Measurements from ENCODE around the gene PCDHGA1.

Gene PCDHGA1

DNA sequence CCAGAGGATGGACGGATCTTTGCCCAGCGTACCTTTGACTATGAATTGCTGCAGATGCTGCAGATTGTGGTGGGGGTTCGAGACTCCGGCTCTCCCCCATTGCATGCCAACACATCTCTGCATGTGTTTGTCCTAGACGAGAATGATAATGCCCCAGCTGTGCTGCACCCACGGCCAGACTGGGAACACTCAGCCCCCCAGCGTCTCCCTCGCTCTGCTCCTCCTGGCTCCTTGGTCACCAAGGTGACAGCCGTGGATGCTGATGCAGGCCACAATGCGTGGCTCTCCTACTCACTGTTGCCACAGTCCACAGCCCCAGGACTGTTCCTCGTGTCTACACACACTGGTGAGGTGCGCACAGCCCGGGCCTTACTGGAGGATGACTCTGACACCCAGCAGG lies 160.5 kb downstream of the PCDHGA1 start:
- no peaks in the 10 kb centered on the region for H3K27me3 ChIP-seq (ENCODE audit: low read length)
- TF ChIP-seq, protein P1, sequence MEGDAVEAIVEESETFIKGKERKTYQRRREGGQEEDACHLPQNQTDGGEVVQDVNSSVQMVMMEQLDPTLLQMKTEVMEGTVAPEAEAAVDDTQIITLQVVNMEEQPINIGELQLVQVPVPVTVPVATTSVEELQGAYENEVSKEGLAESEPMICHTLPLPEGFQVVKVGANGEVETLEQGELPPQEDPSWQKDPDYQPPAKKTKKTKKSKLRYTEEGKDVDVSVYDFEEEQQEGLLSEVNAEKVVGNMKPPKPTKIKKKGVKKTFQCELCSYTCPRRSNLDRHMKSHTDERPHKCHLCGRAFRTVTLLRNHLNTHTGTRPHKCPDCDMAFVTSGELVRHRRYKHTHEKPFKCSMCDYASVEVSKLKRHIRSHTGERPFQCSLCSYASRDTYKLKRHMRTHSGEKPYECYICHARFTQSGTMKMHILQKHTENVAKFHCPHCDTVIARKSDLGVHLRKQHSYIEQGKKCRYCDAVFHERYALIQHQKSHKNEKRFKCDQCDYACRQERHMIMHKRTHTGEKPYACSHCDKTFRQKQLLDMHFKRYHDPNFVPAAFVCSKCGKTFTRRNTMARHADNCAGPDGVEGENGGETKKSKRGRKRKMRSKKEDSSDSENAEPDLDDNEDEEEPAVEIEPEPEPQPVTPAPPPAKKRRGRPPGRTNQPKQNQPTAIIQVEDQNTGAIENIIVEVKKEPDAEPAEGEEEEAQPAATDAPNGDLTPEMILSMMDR (IDR thresholded peaks at IDR 0.05; ENCODE audit: insufficient read depth, low read length, poor library complexity, severe bottlenecking): no peak
- TF ChIP-seq EZH2phosphoT487 (conservative IDR thresholded peaks at IDR 0.05; ENCODE audit: low read length): no peak
- H4K20me1 ChIP-seq (ENCODE audit: low read depth, low read length): no peaks in the 10 kb centered on the region
- no peak overlapping the region for H2AFZ ChIP-seq (ENCODE audit: low read depth, low read length, severe bottlenecking)
- no peak overlapping the region; the same call in 1 of the 2 replicates for H3K27ac ChIP-seq (ENCODE audit: low read depth, low read length)
- H3K9me3 ChIP-seq (ENCODE audit: insufficient read depth, low read length): no peaks in the 10 kb centered on the region
- peaks cover 8% of the 10 kb centered on the region; the same call in 1 of the 2 replicates for H3F3A ChIP-seq (ENCODE audit: insufficient read depth)
- peak overlapping the region; percentile 51 for H3K4me2 ChIP-seq (ENCODE audit: low read depth, low read length, poor library complexity, severe bottlenecking)
- peaks cover 30% of the 10 kb centered on the region; the same call in 1 of the 2 replicates for H3K79me2 ChIP-seq (ENCODE audit: insufficient read depth, low read length)
- peak overlapping the region; percentile 52; the same call in 1 of the 2 replicates for H3K9ac ChIP-seq (ENCODE audit: low read length)
- no peak overlapping the region for H3K4me3 ChIP-seq (ENCODE audit: insufficient read depth, low read length, poor library complexity, severe bottlenecking)
- H3K9me2 ChIP-seq (replicated peaks; ENCODE audit: insufficient read depth, low read length): no peaks in the 10 kb centered on the region
- no peaks in the 10 kb centered on the region for H3K36me3 ChIP-seq (ENCODE audit: low read length)

DNA sequence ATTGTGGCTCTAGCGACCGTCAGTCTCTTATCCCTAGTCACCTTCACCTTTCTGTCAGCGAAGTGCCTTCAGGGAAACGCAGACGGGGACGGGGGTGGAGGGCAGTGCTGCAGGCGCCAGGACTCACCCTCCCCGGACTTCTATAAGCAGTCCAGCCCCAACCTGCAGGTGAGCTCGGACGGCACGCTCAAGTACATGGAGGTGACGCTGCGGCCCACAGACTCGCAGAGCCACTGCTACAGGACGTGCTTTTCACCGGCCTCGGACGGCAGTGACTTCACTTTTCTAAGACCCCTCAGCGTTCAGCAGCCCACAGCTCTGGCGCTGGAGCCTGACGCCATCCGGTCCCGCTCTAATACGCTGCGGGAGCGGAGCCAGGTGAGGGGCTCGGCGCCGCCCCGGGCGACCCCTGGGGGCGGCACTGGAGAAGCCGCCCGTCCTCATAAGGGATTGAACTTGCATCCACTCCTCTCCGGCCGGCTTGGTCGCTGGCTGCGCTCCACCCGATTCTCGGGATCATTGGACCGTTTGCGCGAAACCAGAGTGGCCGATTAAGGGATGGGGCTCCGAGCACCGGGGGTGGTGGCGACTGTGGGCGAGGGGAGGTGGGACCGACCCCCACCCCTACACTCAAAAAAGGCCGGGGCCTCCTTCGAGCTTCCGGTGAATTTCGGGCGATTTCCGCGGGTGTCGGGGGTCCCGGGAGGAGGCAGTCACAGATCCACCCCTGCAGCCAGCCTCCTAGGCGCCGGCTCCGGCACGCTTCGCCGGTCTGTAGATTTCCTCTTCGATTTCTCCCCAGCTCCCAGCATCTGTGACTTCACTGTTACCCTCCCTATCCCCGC lies 161.2 kb downstream of the PCDHGA1 start:
- Histone ChIP-seq H3F3A (ENCODE audit: insufficient read depth) (peaks cover 9% of the 10 kb centered on the region; the same call in 1 of the 2 replicates), H3K9me3 (ENCODE audit: insufficient read depth, low read length) (no peaks in the 10 kb centered on the region), H3K27me3 (ENCODE audit: low read length) (no peaks in the 10 kb centered on the region), H3K36me3 (ENCODE audit: low read length) (no peaks in the 10 kb centered on the region), H3K4me2 (ENCODE audit: low read depth, low read length, poor library complexity, severe bottlenecking) (peak overlapping the region; percentile 51), H3K9ac (ENCODE audit: low read length) (peak overlapping the region; percentile 52), H4K20me1 (ENCODE audit: low read depth, low read length) (no peaks in the 10 kb centered on the region), H2AFZ (ENCODE audit: low read depth, low read length, severe bottlenecking) (no peak overlapping the region), H3K79me2 (ENCODE audit: insufficient read depth, low read length) (peaks cover 24% of the 10 kb centered on the region; the same call in 1 of the 2 replicates), H3K27ac (ENCODE audit: low read depth, low read length) (peak overlapping the region; percentile 61), H3K9me2 (replicated peaks; ENCODE audit: insufficient read depth, low read length) (no peaks in the 10 kb centered on the region), H3K4me3 (ENCODE audit: insufficient read depth, low read length, poor library complexity, severe bottlenecking) (peak overlapping the region; percentile 27)
- TF ChIP-seq, protein P1 (IDR thresholded peaks at IDR 0.05; ENCODE audit: insufficient read depth, low read length, poor library complexity, severe bottlenecking): no peak
- TF ChIP-seq EZH2phosphoT487 (conservative IDR thresholded peaks at IDR 0.05; ENCODE audit: low read length): no peak

DNA sequence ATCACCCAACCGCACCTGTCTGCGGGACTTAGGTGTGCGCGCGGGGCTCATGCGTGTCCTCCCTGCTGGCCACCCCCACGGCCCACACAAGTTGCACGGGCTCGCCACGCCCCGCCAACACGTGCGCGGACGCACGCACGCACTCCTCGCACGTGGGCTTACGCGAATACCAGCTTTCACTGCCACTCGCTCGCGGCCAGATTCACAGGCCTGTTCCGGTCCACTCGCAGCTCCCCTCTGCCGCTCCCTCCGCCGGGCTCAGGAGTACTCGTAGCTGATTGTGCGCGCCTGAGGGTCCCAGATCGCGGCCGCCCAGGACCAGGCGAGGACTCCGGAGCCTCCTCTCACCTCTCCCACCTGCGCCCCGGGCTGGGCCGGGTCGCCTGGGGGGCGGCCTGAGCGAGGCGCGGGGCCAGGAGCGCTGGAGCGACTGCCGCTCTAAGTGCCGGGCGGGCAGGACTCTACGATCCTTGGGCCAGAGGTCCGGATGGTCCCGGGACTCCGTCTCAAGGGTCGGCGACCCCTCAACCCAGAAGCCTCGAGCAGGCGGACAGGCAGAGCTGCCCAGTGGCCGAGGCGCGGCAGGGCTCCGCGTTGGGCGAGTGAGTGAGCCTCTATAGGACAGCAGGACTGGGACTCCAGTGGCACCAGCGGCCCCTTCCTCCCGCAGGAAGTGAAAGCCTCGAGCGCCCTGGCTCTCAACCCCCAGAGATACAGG lies 162.0 kb downstream of the PCDHGA1 start:
- peaks cover 12% of the 10 kb centered on the region for H3F3A ChIP-seq (ENCODE audit: insufficient read depth)
- peaks cover 17% of the 10 kb centered on the region; the same call in 1 of the 2 replicates for H3K79me2 ChIP-seq (ENCODE audit: insufficient read depth, low read length)
- H4K20me1 ChIP-seq (ENCODE audit: low read depth, low read length): no peaks in the 10 kb centered on the region
- no peaks in the 10 kb centered on the region for H3K27me3 ChIP-seq (ENCODE audit: low read length)
- H3K4me2 ChIP-seq (ENCODE audit: low read depth, low read length, poor library complexity, severe bottlenecking): peak overlapping the region; percentile 51
- no peaks in the 10 kb centered on the region for H3K36me3 ChIP-seq (ENCODE audit: low read length)
- peak overlapping the region; percentile 27 for H3K4me3 ChIP-seq (ENCODE audit: insufficient read depth, low read length, poor library complexity, severe bottlenecking)
- no peak overlapping the region for H2AFZ ChIP-seq (ENCODE audit: low read depth, low read length, severe bottlenecking)
- peak overlapping the region; percentile 52 for H3K9ac ChIP-seq (ENCODE audit: low read length)
- no peaks in the 10 kb centered on the region for H3K9me2 ChIP-seq (replicated peaks; ENCODE audit: insufficient read depth, low read length)
- H3K27ac ChIP-seq (ENCODE audit: low read depth, low read length): peak overlapping the region; percentile 61
- H3K9me3 ChIP-seq (ENCODE audit: insufficient read depth, low read length): no peaks in the 10 kb centered on the region
- TF ChIP-seq EZH2phosphoT487 (conservative IDR thresholded peaks at IDR 0.05; ENCODE audit: low read length): no peak
- TF ChIP-seq, protein P1 (IDR thresholded peaks at IDR 0.05; ENCODE audit: insufficient read depth, low read length, poor library complexity, severe bottlenecking): no peak

All from SU-DHL-6 (cell line).